GM15510 (cell line): ENCODE results near the gene CKM.

Experiments used
- POLR2A ChIP-seq: IDR thresholded peaks from 3 replicates; pipeline ENCODE4 v1.6.1; 2011; ENCODE audit warnings: borderline replicate concordance; ENCODE audit not compliant: insufficient read length; ENCODE audit errors: extremely low read depth

CKM gene

GRCh38 chr19:45306040-45306439, 16.6 kb downstream of the CKM start:
- no peak for TF ChIP-seq POLR2A

- TF ChIP-seq POLR2A: no peak
Observed at GRCh38 chr19:45305421-45305820, 17.3 kb downstream of the CKM start.

GRCh38 chr19:45305007-45305406, 17.7 kb downstream of the CKM start:
- no peak for TF ChIP-seq POLR2A

GRCh38 chr19:45304141-45304926, 18.3 kb downstream of the CKM start:
- TF ChIP-seq POLR2A: no peak

GRCh38 chr19:45303269-45304060, 19.2 kb downstream of the CKM start:
- no peak for TF ChIP-seq POLR2A

GRCh38 chr19:45302416-45302815, 20.3 kb downstream of the CKM start:
- no peak for TF ChIP-seq POLR2A

GRCh38 chr19:45299719-45300118, 23.0 kb downstream of the CKM start:
- no peak for TF ChIP-seq POLR2A

- TF ChIP-seq POLR2A: no peak
Observed at GRCh38 chr19:45298264-45298663, 24.4 kb downstream of the CKM start.

- TF ChIP-seq POLR2A: no peak
Observed at GRCh38 chr19:45297674-45298073, 25.0 kb downstream of the CKM start.

- no peak for TF ChIP-seq POLR2A
Observed at GRCh38 chr19:45296355-45296754, 26.3 kb downstream of the CKM start.

- no peak for TF ChIP-seq POLR2A
Observed at GRCh38 chr19:45295873-45296272, 26.8 kb downstream of the CKM start.

GRCh38 chr19:45294291-45295029, 28.2 kb downstream of the CKM start:
- TF ChIP-seq POLR2A: no peak

- no peak for TF ChIP-seq POLR2A
Observed at GRCh38 chr19:45293682-45294081, 29.0 kb downstream of the CKM start.

GRCh38 chr19:45291834-45292233, 30.8 kb downstream of the CKM start:
- TF ChIP-seq POLR2A: no peak

GRCh38 chr19:45290381-45290931, 32.2 kb downstream of the CKM start:
- no peak for TF ChIP-seq POLR2A
